ENCODE results near the gene TMEM126A.
"Not testable (repeated sequence)": the region's sequence is repeated elsewhere in the genome, so short reads cannot be mapped to it uniquely, and the experiment has no call there.

Gene TMEM126A

GRCh38 chr11:85647604-85648299 lies at the start of gene TMEM126A:
TMEM126A (plus strand) TSS chr11:85647967; CDS start chr11:85650256, 2,289 bp downstream.
- peak; percentile 89 for DNase-seq (ENCODE audit: low read depth)

- no peak for DNase-seq (ENCODE audit: low read depth)
These were observed 48.7 kb upstream of the TMEM126A start for GRCh38 chr11:85599083-85599482.

GRCh38 chr11:85602526-85603213 lies 45.1 kb upstream of the TMEM126A start:
- DNase-seq (ENCODE audit: low read depth), result no peak

GRCh38 chr11:85603220-85603619 lies 44.5 kb upstream of the TMEM126A start:
- no peak for DNase-seq (ENCODE audit: low read depth)

GRCh38 chr11:85606237-85606636 lies 41.5 kb upstream of the TMEM126A start:
- not testable (repeated sequence) for DNase-seq (ENCODE audit: low read depth)

GRCh38 chr11:85608621-85609020 lies 39.1 kb upstream of the TMEM126A start:
- DNase-seq (ENCODE audit: low read depth), result not testable (repeated sequence)

- not testable (repeated sequence) for DNase-seq (ENCODE audit: low read depth)
These were observed 38.5 kb upstream of the TMEM126A start for GRCh38 chr11:85609286-85609685.

- DNase-seq (ENCODE audit: low read depth), result not testable (repeated sequence)
These were observed 36.1 kb upstream of the TMEM126A start for GRCh38 chr11:85611643-85612042.

- DNase-seq (ENCODE audit: low read depth), result no peak
These were observed 28.3 kb upstream of the TMEM126A start for GRCh38 chr11:85619499-85619898.

GRCh38 chr11:85620256-85620655 lies 27.5 kb upstream of the TMEM126A start:
- DNase-seq (ENCODE audit: low read depth), result no peak

GRCh38 chr11:85626496-85626895 lies 21.3 kb upstream of the TMEM126A start:
- DNase-seq (ENCODE audit: low read depth), result no peak

GRCh38 chr11:85627332-85627997 lies 20.3 kb upstream of the TMEM126A start, which contains the start of gene DLG2:
DLG2 (minus strand) TSS chr11:85627344.
- no peak for DNase-seq (ENCODE audit: low read depth)

GRCh38 chr11:85627998-85628770 lies 19.6 kb upstream of the TMEM126A start, which contains the start of gene TMEM126B:
TMEM126B (plus strand) TSS chr11:85628593; CDS start chr11:85628608, 15 bp downstream.
- peak; percentile 94 for DNase-seq (ENCODE audit: low read depth)

- DNase-seq (ENCODE audit: low read depth), result no peak
These were observed 18.9 kb upstream of the TMEM126A start for GRCh38 chr11:85628771-85629341.

GRCh38 chr11:85634747-85635146 lies 13.0 kb upstream of the TMEM126A start:
- DNase-seq (ENCODE audit: low read depth), result no peak

- DNase-seq (ENCODE audit: low read depth), result no peak
These were observed 4.6 kb upstream of the TMEM126A start for GRCh38 chr11:85643191-85643614.

GRCh38 chr11:85647078-85647477 lies 689 bp upstream of the TMEM126A start:
- DNase-seq (ENCODE audit: low read depth), result no peak

- DNase-seq (ENCODE audit: low read depth), result no peak
These were observed 3.4 kb downstream of the TMEM126A start for GRCh38 chr11:85651118-85651517.

- DNase-seq (ENCODE audit: low read depth), result no peak
These were observed 5.2 kb downstream of the TMEM126A start for GRCh38 chr11:85652786-85653447.

- not testable (repeated sequence) for DNase-seq (ENCODE audit: low read depth)
These were observed 6.6 kb downstream of the TMEM126A start for GRCh38 chr11:85654343-85654742.

- DNase-seq (ENCODE audit: low read depth), result no peak
These were observed 9.0 kb downstream of the TMEM126A start for GRCh38 chr11:85656777-85657176.
